ENCODE data around the gene TRIM69. TPM values are rescaled to one million over a fixed set of nuclear protein-coding genes. Genes with fewer than 3 reads are reported as not detected.
A peak's percentile ranks its signal among the peaks of the same experiment; 100 is the strongest.

Gene TRIM69
- total RNA-seq, 3 donors from 2014 or later = 9.8 to 15.5 (median 13.5) TPM

GRCh38 chr15:44712346-44713005, 23.9 kb upstream of the TRIM69 start:
- TF ChIP-seq CTCF (IDR thresholded peaks at IDR 0.05) (no peak), POLR2AphosphoS5 (IDR thresholded peaks at IDR 0.05) (peak; percentile 67 to 79 (median 69)), POLR2A (IDR thresholded peaks at IDR 0.05) (peak; percentile 28)
- Histone ChIP-seq H3K27ac (peak overlapping the region; percentile 97 to 99), H3K9me3 (no peaks in the 10 kb centered on the region), H3K36me3 (peaks cover 8% of the 10 kb centered on the region), H3K4me1 (peaks cover 0 to 12% of the 10 kb centered on the region in 2 donors), H3K4me3 (peak overlapping the region; percentile 77 to 99 (median 94)), H3K27me3 (no peaks in the 10 kb centered on the region)
- intact Hi-C loops (cut with DNase I; ENCODE audit: low total_unique reads) = no loop called here
- peak; percentile 60 to 68 for DNase-seq (ENCODE audit: low spot score in 2 of 2)

GRCh38 chr15:44713006-44713966, 23.0 kb upstream of the TRIM69 start:
- intact Hi-C loops (cut with DNase I; ENCODE audit: low total_unique reads) = no loop called here
- no peaks in the 10 kb centered on the region for H3K27me3 ChIP-seq
- TF ChIP-seq POLR2AphosphoS5 (IDR thresholded peaks at IDR 0.05) = no peak
- no peaks in the 10 kb centered on the region for H3K9me3 ChIP-seq
- no peak for DNase-seq (ENCODE audit: low spot score in 2 of 2)
- peaks cover 8% of the 10 kb centered on the region for H3K36me3 ChIP-seq
- H3K4me1 ChIP-seq = peaks cover 0 to 12% of the 10 kb centered on the region in 2 donors
- peak overlapping the region; percentile 77 to 99 (median 94) for H3K4me3 ChIP-seq
- peak overlapping the region; percentile 97 to 99 for H3K27ac ChIP-seq

- Histone ChIP-seq H3K4me3 (no peak overlapping the region), H3K27me3 (no peaks in the 10 kb centered on the region), H3K36me3 (peaks cover 8% of the 10 kb centered on the region), H3K4me1 (peaks cover 0 to 12% of the 10 kb centered on the region in 2 donors), H3K9me3 (no peaks in the 10 kb centered on the region), H3K27ac (no peak overlapping the region)
- TF ChIP-seq POLR2A (IDR thresholded peaks at IDR 0.05) (no peak), CTCF (IDR thresholded peaks at IDR 0.05) (no peak), POLR2AphosphoS5 (IDR thresholded peaks at IDR 0.05) (no peak)
- no peak for DNase-seq (ENCODE audit: low spot score in 2 of 2)
- intact Hi-C loops (cut with DNase I; ENCODE audit: low total_unique reads) = no loop called here
Measured at GRCh38 chr15:44715142-44715796, 21.1 kb upstream of the TRIM69 start.

- no peaks in the 10 kb centered on the region for H3K27me3 ChIP-seq
- no peak for DNase-seq (ENCODE audit: low spot score in 2 of 2)
- H3K4me3 ChIP-seq = no peak overlapping the region
- peaks cover 0 to 12% of the 10 kb centered on the region in 2 donors for H3K4me1 ChIP-seq
- no peaks in the 10 kb centered on the region for H3K9me3 ChIP-seq
- no peak overlapping the region for H3K27ac ChIP-seq
- peaks cover 8% of the 10 kb centered on the region for H3K36me3 ChIP-seq
- TF ChIP-seq CTCF (IDR thresholded peaks at IDR 0.05) = no peak
- TF ChIP-seq POLR2AphosphoS5 (IDR thresholded peaks at IDR 0.05) = no peak
- no peak for TF ChIP-seq POLR2A (IDR thresholded peaks at IDR 0.05)
- intact Hi-C loops (cut with DNase I; ENCODE audit: low total_unique reads) = no loop called here
Measured at GRCh38 chr15:44715797-44716334, 20.5 kb upstream of the TRIM69 start.

DNA sequence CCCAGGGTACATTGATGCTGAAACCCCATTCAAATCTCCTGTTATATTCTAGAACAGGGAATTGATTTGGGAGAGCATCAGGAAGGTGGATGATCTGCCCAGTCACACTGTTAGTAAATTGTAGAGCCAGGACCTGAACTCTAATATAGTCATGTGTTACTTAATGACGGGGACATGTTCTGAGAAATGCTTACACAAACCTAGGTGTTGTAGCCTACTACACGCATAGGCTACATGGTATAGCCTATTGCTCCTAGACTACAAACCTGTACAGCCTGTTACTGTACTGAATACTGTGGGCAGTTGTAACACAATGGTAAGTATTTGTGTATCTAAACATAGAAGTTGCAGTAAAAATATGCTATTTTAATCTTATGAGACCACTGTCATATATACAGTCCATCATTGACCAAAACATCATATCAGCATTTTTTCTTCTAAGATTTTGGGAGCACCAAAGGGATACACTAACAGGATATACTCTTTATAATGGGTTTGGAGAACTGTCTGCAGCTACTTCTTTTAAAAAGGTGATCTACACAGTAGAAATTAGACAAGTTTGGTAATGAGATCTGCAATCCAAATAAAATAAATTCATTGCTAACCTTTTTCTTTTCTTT, 19.2 kb upstream of the TRIM69 start:
- no peaks in the 10 kb centered on the region for H3K9me3 ChIP-seq
- no peak for DNase-seq (ENCODE audit: low spot score in 2 of 2)
- H3K4me1 ChIP-seq = peaks cover 0 to 12% of the 10 kb centered on the region in 2 donors
- TF ChIP-seq POLR2AphosphoS5 (IDR thresholded peaks at IDR 0.05) = no peak
- TF ChIP-seq POLR2A (IDR thresholded peaks at IDR 0.05) = no peak
- TF ChIP-seq CTCF (IDR thresholded peaks at IDR 0.05) = no peak
- no peak overlapping the region for H3K4me3 ChIP-seq
- H3K27ac ChIP-seq = no peak overlapping the region
- no peaks in the 10 kb centered on the region for H3K27me3 ChIP-seq
- intact Hi-C loops (cut with DNase I; ENCODE audit: low total_unique reads) = no loop called here
- peaks cover 8% of the 10 kb centered on the region for H3K36me3 ChIP-seq
